Keratinocyte (primary cell): ENCODE results near the gene NCBP3. TPM values are rescaled to one million over a fixed set of nuclear protein-coding genes. Genes with fewer than 3 reads are reported as not detected.

Source experiments
- DNase-seq: peaks from one replicate; pipeline ENCODE4 v3.0.0-alpha.2; 2011; ENCODE audit warnings: low read depth, missing footprints, low spot score
- FAIRE-seq: peaks from 2 replicates; lab custom pipeline; 2011; peaks lifted over from hg19 to GRCh38; lab: Jason Lieb, UNC
- H2AFZ ChIP-seq: 2 replicates; pipeline ENCODE4 v1.6.0; 2012; ENCODE audit warnings: low read length, control low read depth, inconsistent platforms; ENCODE audit not compliant: control insufficient read depth
- H3K27ac ChIP-seq: 2 replicates; pipeline ENCODE4 v1.5.1; 2011; ENCODE audit warnings: low read length; ENCODE audit not compliant: control insufficient read depth, insufficient read depth
- H3K27me3 ChIP-seq: 3 replicates; pipeline ENCODE4 v1.6.0; 2011; ENCODE audit warnings: low read length; ENCODE audit not compliant: control insufficient read depth, insufficient read depth; ENCODE audit errors: extremely low read depth
- H3K36me3 ChIP-seq, 2 experiments: 2 replicates in 1 of 2; 3 replicates in 1 of 2; pipeline ENCODE4 v1.5.1; 2011; ENCODE audit warnings: low read length in 2 of 2, mild to moderate bottlenecking in 1 of 2; ENCODE audit not compliant: control insufficient read depth in 2 of 2, insufficient read depth in 2 of 2; ENCODE audit errors: extremely low read depth in 1 of 2
- H3K4me1 ChIP-seq: 3 replicates; pipeline ENCODE4 v1.5.1; 2011; ENCODE audit warnings: low read length; ENCODE audit not compliant: control insufficient read depth, insufficient read depth; ENCODE audit errors: extremely low read depth
- H3K4me2 ChIP-seq: 3 replicates; pipeline ENCODE4 v1.6.0; 2011; ENCODE audit warnings: low read depth, low read length; ENCODE audit not compliant: control insufficient read depth, insufficient read depth; ENCODE audit errors: extremely low read depth
- H3K4me3 ChIP-seq, 3 experiments: fragments of 200-600 bp in 1 of 3; sonication (generic) in 1 of 3; 2 replicates in 2 of 3; 3 replicates in 1 of 3; pipeline ENCODE4 v1.5.1; 2011 to 2016; ENCODE audit warnings: low read length in 3 of 3, mild to moderate bottlenecking in 3 of 3, control low read depth in 2 of 3, inconsistent platforms in 1 of 3, low read depth in 1 of 3, mixed read lengths in 1 of 3, mixed run types in 1 of 3, moderate library complexity in 1 of 3; ENCODE audit not compliant: control insufficient read depth in 2 of 3, insufficient read depth in 2 of 3; ENCODE audit errors: extremely low read depth in 1 of 3
- H3K79me2 ChIP-seq: 2 replicates; pipeline ENCODE4 v1.6.0; 2012; ENCODE audit warnings: low read length; ENCODE audit not compliant: control insufficient read depth, insufficient read depth
- H3K9ac ChIP-seq: 3 replicates; pipeline ENCODE4 v1.6.0; 2011; ENCODE audit warnings: low read length; ENCODE audit not compliant: control insufficient read depth, insufficient read depth; ENCODE audit errors: extremely low read depth
- H3K9me1 ChIP-seq: 3 replicates; pipeline ENCODE4 v1.6.0; 2011; ENCODE audit warnings: low read length; ENCODE audit not compliant: control insufficient read depth, insufficient read depth; ENCODE audit errors: extremely low read depth
- H3K9me3 ChIP-seq: 2 replicates; pipeline ENCODE4 v1.5.1; 2012; ENCODE audit warnings: low read depth, low read length; ENCODE audit not compliant: control insufficient read depth
- H4K20me1 ChIP-seq: 3 replicates; pipeline ENCODE4 v1.6.0; 2011; ENCODE audit warnings: low read length; ENCODE audit not compliant: control insufficient read depth, insufficient read depth; ENCODE audit errors: extremely low read depth
- CTCF ChIP-seq, 3 experiments: IDR thresholded peaks in 1 of 3; conservative IDR thresholded peaks in 1 of 3; optimal IDR thresholded peaks in 1 of 3; 2 replicates in 2 of 3; 3 replicates in 1 of 3; pipeline versions ENCODE3 to v1.5.1; 2011; ENCODE audit warnings: low read length in 3 of 3, mild to moderate bottlenecking in 3 of 3, moderate library complexity in 2 of 3, control low read depth in 1 of 3, inconsistent platforms in 1 of 3; ENCODE audit not compliant: insufficient read depth in 2 of 3; ENCODE audit errors: extremely low read depth in 1 of 3
- EZH2 ChIP-seq: IDR thresholded peaks from one replicate; pipeline ENCODE4 v1.6.1; 2012; ENCODE audit warnings: inconsistent platforms, mild to moderate bottlenecking, low read length, moderate library complexity
- dilution Hi-C: fragments of 300-500 bp; cut with MboI; formaldehyde crosslinking; loops from one replicate; pipeline ENCODE4 v1.7.0; 2020; ENCODE audit warnings: low sequenced_read_pairs; ENCODE audit not compliant: extremely low pct_ligation_motif_present
- polyA plus RNA-seq, 5 experiments: library from polyadenylated mRNA; depleted of rRNA in 3 of 5; stranded (reverse) in 3 of 5; stranded (forward) in 1 of 5; unstranded in 1 of 5; fragments of >200 nt; gene quantifications; 1 replicate in 1 of 5; 2 replicates in 3 of 5; 3 replicates in 1 of 5; pipeline versions ENCODE4 v1.2.1 to v1.2.3, GENCODE V29; 2011 to 2012; ENCODE audit warnings: missing spikeins in 2 of 5, low read depth in 1 of 5, low replicate concordance in 1 of 5

Gene NCBP3
- polyA plus RNA-seq, 1 donor (not counting 4 experiments of a cell fraction or from before 2014, with no cell fraction given), result 22.1 TPM

DNA sequence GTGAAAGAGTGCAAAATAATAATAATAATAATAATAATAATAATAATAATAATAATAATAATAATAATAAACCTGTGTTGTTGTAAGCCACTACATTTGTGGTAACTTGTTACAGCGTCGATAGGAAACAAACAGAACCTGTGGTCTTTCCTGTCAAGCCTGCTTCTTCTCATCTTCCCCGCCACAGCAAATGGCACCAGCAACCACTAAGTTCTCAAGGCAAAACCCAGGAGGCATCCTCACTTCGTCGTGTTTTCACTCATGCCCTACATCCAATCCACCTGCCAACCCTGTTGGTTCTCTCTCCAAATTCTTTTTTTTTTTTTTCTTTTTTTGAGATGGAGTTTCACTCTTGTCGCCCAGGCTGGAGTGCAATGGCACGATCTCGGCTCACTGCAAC is 79.3 kb downstream of the NCBP3 start:
- Histone ChIP-seq H3K4me3 (no peak overlapping the region), H3K9ac (no peak overlapping the region), H3K36me3 (no peaks in the 10 kb centered on the region), H3K9me3 (no peaks in the 10 kb centered on the region), H3K4me1 (no peaks in the 10 kb centered on the region), H3K4me2 (no peak overlapping the region), H3K9me1 (no peaks in the 10 kb centered on the region), H2AFZ (no peak overlapping the region), H3K79me2 (no peaks in the 10 kb centered on the region), H4K20me1 (no peaks in the 10 kb centered on the region), H3K27ac (no peak overlapping the region), H3K27me3 (no peaks in the 10 kb centered on the region)
- no peak for DNase-seq
- FAIRE-seq, result no peak
- TF ChIP-seq CTCF (optimal IDR thresholded peaks at IDR 0.05 in 1 of 3, IDR thresholded peaks at IDR 0.05 in 1 of 3, conservative IDR thresholded peaks at IDR 0.05 in 1 of 3; ENCODE audit: extremely low read depth in 1 of 3, insufficient read depth in 2 of 3, low read length in 3 of 3), result no peak
- TF ChIP-seq EZH2, result no peak
- dilution Hi-C loops, result no loop called here

DNA sequence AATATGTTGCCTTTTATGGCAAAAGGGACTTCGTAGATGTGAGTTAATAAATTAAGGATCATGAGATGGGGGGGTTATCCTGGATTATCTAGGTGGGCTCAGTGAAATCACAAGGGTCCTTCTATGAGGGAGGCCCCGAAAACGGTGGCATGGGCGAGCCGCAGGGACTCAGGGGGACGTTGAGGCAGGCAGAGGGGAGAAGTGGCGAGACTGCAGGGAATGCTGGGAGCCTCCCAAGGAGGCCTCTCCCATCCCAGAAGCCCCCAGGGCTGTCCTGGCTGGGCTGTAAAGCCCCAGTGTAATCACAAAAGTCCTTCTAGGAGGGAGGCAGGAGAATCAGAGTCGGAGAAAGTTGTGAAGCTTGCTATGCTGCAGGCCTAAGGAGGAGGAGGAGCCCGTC is 80.1 kb downstream of the NCBP3 start:
- Histone ChIP-seq H3K9ac (no peak overlapping the region), H3K4me1 (no peaks in the 10 kb centered on the region), H3K27me3 (no peaks in the 10 kb centered on the region), H3K36me3 (no peaks in the 10 kb centered on the region), H3K9me1 (no peaks in the 10 kb centered on the region), H3K4me3 (no peak overlapping the region), H4K20me1 (no peaks in the 10 kb centered on the region), H3K4me2 (no peak overlapping the region), H3K27ac (no peak overlapping the region), H3K79me2 (no peaks in the 10 kb centered on the region), H2AFZ (no peak overlapping the region), H3K9me3 (no peaks in the 10 kb centered on the region)
- dilution Hi-C loops, result no loop called here
- no peak for TF ChIP-seq CTCF (optimal IDR thresholded peaks at IDR 0.05 in 1 of 3, IDR thresholded peaks at IDR 0.05 in 1 of 3, conservative IDR thresholded peaks at IDR 0.05 in 1 of 3; ENCODE audit: extremely low read depth in 1 of 3, insufficient read depth in 2 of 3, low read length in 3 of 3)
- TF ChIP-seq EZH2, result no peak
- FAIRE-seq (no peak), DNase-seq (no peak)
